Upper lobe of left lung (tissue), 6 donors: ENCODE results near the gene FXR1. TPM values are rescaled to one million over a fixed set of nuclear protein-coding genes. Genes with fewer than 3 reads are reported as not detected.

Experiments used
- ATAC-seq, 2 donors: fragments of 200-7000 bp; cut with Tn5 transposase; one replicate each; pipeline ENCODE4 v1.9.1; 2022; ENCODE audit warnings: mild to moderate bottlenecking in 2 of 2, moderate library complexity in 2 of 2; ENCODE audit not compliant: low FRiP score in 2 of 2
- DNase-seq, 2 donors: peaks; one replicate each; pipeline ENCODE4 v3.0.0-alpha.2; 2019 to 2020
- H3K27ac ChIP-seq, 4 donors: fragments of 200-600 bp; sonication (generic); one replicate each; pipeline ENCODE4 v1.5.1; 2016 to 2019
- H3K27me3 ChIP-seq, 4 donors: fragments of 200-600 bp; sonication (generic); one replicate each; pipeline ENCODE4 v1.5.1; 2017 to 2019
- H3K36me3 ChIP-seq, 4 donors: fragments of 200-600 bp; sonication (generic); one replicate each; pipeline ENCODE4 v1.5.1; 2016 to 2019
- H3K4me1 ChIP-seq, 4 donors: fragments of 200-600 bp; sonication (generic); one replicate each; pipeline ENCODE4 v1.5.1; 2018 to 2019
- H3K4me3 ChIP-seq, 4 donors: fragments of 200-600 bp; sonication (generic); one replicate each; pipeline ENCODE4 v1.5.1; 2017 to 2019; ENCODE audit warnings: mild to moderate bottlenecking in 2 of 4, moderate library complexity in 1 of 4
- H3K9me3 ChIP-seq, 4 donors: fragments of 200-600 bp; sonication (generic); one replicate each; pipeline ENCODE4 v1.5.1; 2018 to 2019
- CTCF ChIP-seq, 6 experiments: fragments of 450-650 bp in 4 of 6; fragments of 200-600 bp in 2 of 6; sonication (generic) in 2 of 6; IDR thresholded peaks; one replicate each; pipeline ENCODE4 v1.5.1; 2016 to 2019; ENCODE audit warnings: antibody characterized with exemption in 6 of 6
- EP300 ChIP-seq, 4 donors: sonication (generic); formaldehyde crosslinking; IDR thresholded peaks; one replicate each; pipeline ENCODE4 v1.5.1; 2017; ENCODE audit warnings: antibody characterized with exemption in 4 of 4, control low read depth in 2 of 4
- POLR2A ChIP-seq, 4 donors: fragments of 450-650 bp; IDR thresholded peaks; one replicate each; pipeline ENCODE4 v1.5.1; 2016 to 2017; ENCODE audit warnings: antibody characterized with exemption in 4 of 4, mild to moderate bottlenecking in 2 of 4
- POLR2AphosphoS5 ChIP-seq, 2 donors: sonication (generic); formaldehyde crosslinking; IDR thresholded peaks; one replicate each; pipeline ENCODE4 v1.5.1; 2017; ENCODE audit warnings: antibody characterized with exemption in 2 of 2
- WGBS, 2 donors: methylation state at CpG; one replicate each; pipeline ENCODE4 v1.1.5; 2017 to 2018; 5-methylcytosine and 5-hydroxymethylcytosine counted together
- total RNA-seq, 6 donors: library from RNA; depleted of rRNA in 4 of 6; stranded (reverse); fragments of >200 nt in 4 of 6; gene quantifications; one replicate each; pipeline versions ENCODE4 v1.1.0 to v1.2.1, GENCODE V29; 2016 to 2021
- donor health status: DM: no; HTN: no; CAD: no; lungs with moderate emphysema.
- donor health status: DM: no; HTN: yes; CAD: no; lungs with severe emphysema.

The FXR1 gene
- total RNA-seq, 6 donors from 2014 or later: 74.9 to 145 (median 88.3) TPM

GRCh38 chr3:180961552-180961951 lies 49.1 kb downstream of the FXR1 start:
- no peak for DNase-seq
- Histone ChIP-seq H3K4me1 (no peaks in the 10 kb centered on the region), H3K27me3 (no peaks in the 10 kb centered on the region), H3K36me3 (peaks cover 17 to 92% (median 35%) of the 10 kb centered on the region in 4 donors), H3K27ac (no peak overlapping the region), H3K4me3 (no peak overlapping the region), H3K9me3 (no peaks in the 10 kb centered on the region)
- TF ChIP-seq CTCF (IDR thresholded peaks at IDR 0.05): no peak
- no peak for TF ChIP-seq POLR2AphosphoS5 (IDR thresholded peaks at IDR 0.05)
- TF ChIP-seq EP300 (IDR thresholded peaks at IDR 0.05): no peak
- no peak for TF ChIP-seq POLR2A (IDR thresholded peaks at IDR 0.05)
- ATAC-seq: no peak
- WGBS, 2 donors: 94 to 97% methylated on average over 1 of the region's 1 CpG

GRCh38 chr3:180962530-180962929 lies 50.1 kb downstream of the FXR1 start:
- no peak overlapping the region for H3K27ac ChIP-seq
- ATAC-seq (no peak), DNase-seq (no peak)
- no peaks in the 10 kb centered on the region for H3K27me3 ChIP-seq
- H3K4me1 ChIP-seq: no peaks in the 10 kb centered on the region
- 93 to 97% methylated on average over 1 of the region's 1 CpG for WGBS, 2 donors
- peaks cover 16 to 90% (median 32%) of the 10 kb centered on the region in 4 donors for H3K36me3 ChIP-seq
- TF ChIP-seq POLR2AphosphoS5 (IDR thresholded peaks at IDR 0.05) (no peak), CTCF (IDR thresholded peaks at IDR 0.05) (no peak), EP300 (IDR thresholded peaks at IDR 0.05) (no peak), POLR2A (IDR thresholded peaks at IDR 0.05) (no peak)
- H3K9me3 ChIP-seq: no peaks in the 10 kb centered on the region
- no peak overlapping the region for H3K4me3 ChIP-seq

GRCh38 chr3:180970931-180971330 lies 58.5 kb downstream of the FXR1 start:
- H3K27ac ChIP-seq: no peak overlapping the region
- H3K9me3 ChIP-seq: no peaks in the 10 kb centered on the region
- H3K36me3 ChIP-seq: peaks cover 23 to 74% (median 32%) of the 10 kb centered on the region in 4 donors
- H3K4me1 ChIP-seq: no peaks in the 10 kb centered on the region
- TF ChIP-seq POLR2A (IDR thresholded peaks at IDR 0.05) (no peak), POLR2AphosphoS5 (IDR thresholded peaks at IDR 0.05) (no peak), CTCF (IDR thresholded peaks at IDR 0.05) (no peak)
- ATAC-seq (no peak), DNase-seq (no peak)
- H3K4me3 ChIP-seq: no peak overlapping the region
- WGBS, 2 donors: 96 to 97% methylated on average over 6 of the region's 6 CpGs
- H3K27me3 ChIP-seq: no peaks in the 10 kb centered on the region

- Histone ChIP-seq H3K4me1 (no peaks in the 10 kb centered on the region), H3K27ac (no peak overlapping the region), H3K9me3 (no peaks in the 10 kb centered on the region), H3K4me3 (no peak overlapping the region), H3K36me3 (peaks cover 26 to 80% (median 29%) of the 10 kb centered on the region in 4 donors), H3K27me3 (no peaks in the 10 kb centered on the region)
- ATAC-seq: no peak
- WGBS, 2 donors: 71 to 76% methylated on average over 2 of the region's 2 CpGs
- no peak for TF ChIP-seq EP300 (IDR thresholded peaks at IDR 0.05)
- no peak for TF ChIP-seq POLR2AphosphoS5 (IDR thresholded peaks at IDR 0.05)
- TF ChIP-seq CTCF (IDR thresholded peaks at IDR 0.05): no peak
- TF ChIP-seq POLR2A (IDR thresholded peaks at IDR 0.05): no peak
- DNase-seq: no peak
Measured at GRCh38 chr3:180973543-180973942, 61.1 kb downstream of the FXR1 start.

- TF ChIP-seq POLR2A (IDR thresholded peaks at IDR 0.05) (no peak), CTCF (IDR thresholded peaks at IDR 0.05) (no peak)
- no peak for DNase-seq
- H3K4me1 ChIP-seq: no peaks in the 10 kb centered on the region
- H3K27me3 ChIP-seq: no peaks in the 10 kb centered on the region
- ATAC-seq: no peak
- no peak overlapping the region for H3K4me3 ChIP-seq
- no peak overlapping the region for H3K27ac ChIP-seq
- H3K36me3 ChIP-seq: peaks cover 20 to 80% (median 25%) of the 10 kb centered on the region in 4 donors
- 91 to 97% methylated on average over 6 of the region's 6 CpGs for WGBS, 2 donors
- H3K9me3 ChIP-seq: no peaks in the 10 kb centered on the region
Measured at GRCh38 chr3:180974286-180974685, 61.8 kb downstream of the FXR1 start.
